Hematopoietic multipotent progenitor cell treated with erythropoietin and hydrocortisone succinate and interleukin-3 and kit ligand, for 17 days (in vitro differentiated cells): ENCODE measurements around the gene DNMBP.
"Not testable (repeated sequence)": the region's sequence is repeated elsewhere in the genome, so short reads cannot be mapped to it uniquely, and the experiment has no call there.

Experiments used
- DNase-seq: peaks from one replicate; pipeline ENCODE4 v3.0.0-alpha.2; 2015; ENCODE audit warnings: low spot score

The DNMBP gene

DNA sequence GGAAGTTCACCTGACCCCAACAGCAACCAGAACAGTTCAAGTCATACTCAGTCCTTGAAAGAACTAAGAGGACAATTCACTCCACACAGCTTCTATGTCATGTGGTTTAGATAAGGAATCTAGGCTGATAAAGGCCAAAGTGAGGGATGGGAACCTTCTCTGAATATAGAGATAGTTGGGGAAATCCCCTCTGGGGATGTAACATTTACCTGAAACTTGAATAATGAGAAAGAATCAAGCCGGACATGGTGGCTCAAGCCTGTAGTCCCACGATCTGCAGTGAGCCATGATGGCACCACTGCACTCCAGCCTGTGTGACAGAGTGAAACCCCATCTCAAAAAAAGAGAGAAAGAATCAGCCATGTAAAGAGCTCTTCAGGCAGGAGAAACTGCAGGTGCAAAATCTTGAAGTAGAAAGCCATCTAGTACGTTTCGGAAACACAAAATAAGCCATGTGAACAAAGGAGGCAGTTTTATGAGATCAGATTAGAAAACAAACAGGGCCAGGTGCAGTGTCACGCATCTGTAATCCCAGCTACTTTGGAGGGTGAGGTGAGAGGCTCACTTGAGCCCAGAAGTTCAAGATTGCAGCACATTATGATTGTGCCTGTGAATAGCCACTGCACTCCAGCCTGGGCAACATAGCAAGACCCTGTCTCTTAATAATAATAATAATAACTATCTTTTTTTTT is 4.5 kb upstream of the DNMBP start:
- DNase-seq: no peak

DNA sequence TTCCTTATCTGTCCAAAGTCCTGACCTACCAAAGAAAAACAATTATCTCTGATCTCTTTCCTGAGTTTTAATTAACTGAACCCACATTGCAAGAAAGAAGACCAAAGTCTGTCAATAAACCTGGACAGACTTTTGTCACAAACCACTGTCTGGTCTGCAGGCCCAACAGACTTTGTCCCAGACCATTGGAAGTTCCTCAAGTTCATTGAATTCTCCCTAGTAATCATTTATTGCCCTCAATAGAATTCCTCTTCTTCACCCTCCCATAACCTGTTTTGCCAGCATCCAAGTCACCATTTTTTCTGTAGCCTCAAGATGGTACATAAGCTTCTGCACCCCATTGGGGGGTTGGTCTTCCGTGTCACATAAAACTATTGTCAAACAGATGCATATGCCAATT is 3.9 kb upstream of the DNMBP start:
- no peak for DNase-seq

DNA sequence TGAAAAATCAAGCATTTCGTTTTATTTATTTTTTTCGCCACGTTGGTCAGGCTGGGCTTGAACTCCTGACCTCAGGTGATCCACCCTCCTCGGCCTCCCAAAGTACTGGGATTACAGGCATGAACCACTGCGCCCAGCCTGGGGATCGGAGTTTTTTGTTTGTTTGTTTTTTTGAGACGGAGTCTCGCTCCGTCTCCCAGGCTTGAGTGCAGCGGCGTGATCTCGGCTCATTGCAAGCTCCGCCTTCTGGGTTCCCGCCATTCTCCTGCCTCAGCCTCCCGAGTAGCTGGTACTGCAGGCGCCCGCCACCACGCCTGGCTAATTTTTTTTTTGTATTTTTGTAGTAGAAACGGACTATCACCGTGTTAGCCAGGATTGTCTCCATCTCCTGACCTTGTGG is 2.2 kb upstream of the DNMBP start:
- DNase-seq: not testable (repeated sequence)

DNA sequence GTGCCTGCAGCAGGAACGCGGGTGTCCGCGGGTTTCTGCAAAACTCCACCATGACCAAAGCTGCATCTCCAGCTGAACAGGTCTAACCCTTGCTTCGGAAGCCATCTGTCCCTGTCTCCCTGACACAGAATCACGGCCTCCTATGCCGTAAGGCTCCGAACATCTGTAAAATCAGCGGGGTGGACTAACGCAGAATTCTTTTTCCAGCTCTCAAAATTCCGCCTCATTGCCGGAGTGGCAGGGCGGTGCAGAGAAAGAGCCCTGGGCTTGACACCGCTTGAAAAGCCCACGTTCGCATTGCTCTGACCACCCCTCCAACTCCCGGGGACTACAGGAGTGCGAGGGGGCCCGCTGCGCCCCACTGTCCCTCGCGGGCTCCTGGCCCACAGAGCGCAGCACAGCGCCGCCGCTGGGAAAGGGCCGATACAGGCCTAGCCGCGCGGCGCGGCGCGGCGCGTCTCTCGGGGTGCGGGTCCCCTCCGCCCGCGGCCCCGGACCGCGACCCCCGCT is 409 bp downstream of the DNMBP start:
- DNase-seq: no peak

DNA sequence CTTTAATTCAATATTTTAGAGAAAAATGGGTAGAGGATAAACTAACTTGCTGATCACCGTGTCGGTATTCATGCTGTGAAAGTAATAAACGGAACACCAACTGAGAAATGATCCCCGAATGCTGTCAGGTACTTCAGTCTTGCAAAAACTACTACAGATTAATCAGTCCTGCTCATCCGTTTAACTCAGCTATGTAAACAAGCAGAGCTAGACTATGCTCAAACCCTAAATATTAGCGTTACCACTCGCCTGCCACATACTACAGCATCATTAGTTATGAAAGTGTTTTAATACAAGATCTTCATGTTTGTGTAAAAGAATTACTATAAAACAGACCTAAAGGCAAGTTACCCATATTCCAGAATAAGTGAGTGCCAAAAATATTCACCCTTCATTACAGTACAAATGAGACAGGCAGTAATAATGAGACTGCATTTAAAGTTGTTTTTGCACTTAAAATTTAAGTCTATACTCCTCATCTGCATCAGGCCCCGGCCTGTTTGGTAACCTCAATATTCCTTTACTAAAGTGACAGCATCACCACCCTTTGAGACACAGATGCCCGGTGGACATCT is 952 bp downstream of the DNMBP start:
- no peak for DNase-seq

DNA sequence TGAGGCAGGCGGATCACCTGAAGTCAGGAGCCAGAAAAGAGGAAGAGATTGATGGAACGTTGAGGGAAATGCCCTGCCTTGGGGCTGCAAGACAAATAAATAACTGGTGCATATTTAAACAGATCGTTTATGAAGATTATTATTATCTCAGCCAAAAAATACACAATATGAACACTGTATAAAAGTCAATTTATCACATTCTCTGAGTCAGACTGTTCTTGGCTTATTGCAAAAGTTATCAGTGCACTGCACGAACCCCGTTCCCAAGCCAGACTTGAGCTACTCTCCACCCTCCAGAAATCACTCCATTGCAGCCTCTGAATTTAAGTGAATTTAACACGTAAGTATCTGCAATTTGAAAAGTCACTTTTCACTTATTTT is 1.6 kb downstream of the DNMBP start:
- no peak for DNase-seq

DNA sequence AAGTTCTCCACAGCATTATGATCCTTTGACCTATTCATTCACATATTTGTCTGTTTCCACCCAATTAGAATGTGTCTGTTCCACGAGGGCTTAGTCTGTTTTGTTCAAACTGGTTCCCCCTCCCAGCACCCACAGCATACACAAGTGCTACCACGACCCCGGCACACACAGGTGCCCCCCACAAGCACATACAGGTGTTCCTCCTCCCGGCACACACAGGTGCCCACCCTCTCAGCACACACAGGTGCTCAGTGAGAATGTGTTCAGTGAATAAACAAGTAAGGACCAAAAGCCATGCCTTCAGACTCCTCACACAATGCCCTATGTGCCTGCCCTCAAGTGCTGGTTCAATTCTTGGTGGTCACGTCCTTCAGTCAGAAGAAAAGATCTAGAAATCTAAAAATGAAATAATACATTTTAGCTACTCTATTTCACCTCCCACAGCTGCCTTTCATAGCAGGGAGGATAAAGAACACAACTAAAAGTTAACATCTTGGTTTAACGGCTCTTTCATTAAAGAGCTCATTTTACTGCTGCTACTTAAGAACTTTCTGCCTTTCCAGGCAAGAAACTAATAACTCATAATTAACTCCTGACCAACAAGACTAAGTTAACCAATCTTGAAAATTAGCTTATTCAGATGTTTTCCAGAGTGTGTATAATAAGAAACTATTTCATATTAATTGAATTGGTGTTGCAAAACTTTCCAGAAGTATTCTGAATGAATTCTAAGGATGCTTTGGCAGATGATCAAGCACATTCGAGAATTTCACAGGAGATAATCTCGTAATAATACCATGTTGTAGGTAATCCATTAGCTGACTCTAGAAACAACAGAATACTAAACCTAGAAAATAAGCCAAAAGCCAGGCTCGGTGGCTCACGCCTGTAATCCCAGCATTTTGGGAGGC is 2.3 kb downstream of the DNMBP start:
- DNase-seq: no peak

DNA sequence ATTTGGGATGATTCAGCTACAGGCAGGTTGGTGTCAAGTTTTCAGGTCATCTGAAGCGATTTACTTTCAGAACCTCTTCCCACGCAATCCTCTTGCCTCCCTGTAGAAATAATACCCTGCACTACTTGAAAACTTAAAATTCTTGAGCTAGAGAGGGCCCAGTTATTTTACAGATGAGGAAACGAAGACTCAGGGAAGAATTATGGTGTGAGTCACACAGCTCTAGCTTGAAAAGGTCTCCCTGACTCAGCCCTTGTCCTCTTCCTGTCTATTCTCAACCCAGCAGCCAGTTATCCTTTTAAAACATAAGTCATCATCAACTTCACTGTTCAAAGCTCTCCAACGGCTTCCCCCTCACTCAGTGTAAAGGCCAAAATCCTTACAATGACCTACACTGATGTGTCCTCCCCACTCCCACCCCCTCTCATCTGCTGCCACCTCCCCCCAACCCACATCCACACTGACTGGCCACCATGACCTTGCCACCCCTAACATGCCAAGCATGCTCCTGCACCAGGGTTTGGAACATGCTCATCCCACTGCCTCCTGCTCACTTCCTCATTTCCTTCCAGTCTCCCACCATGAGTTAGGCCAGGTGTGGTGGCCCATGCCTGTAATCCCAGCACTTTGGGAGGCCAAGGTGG is 3.4 kb downstream of the DNMBP start:
- DNase-seq: no peak

DNA sequence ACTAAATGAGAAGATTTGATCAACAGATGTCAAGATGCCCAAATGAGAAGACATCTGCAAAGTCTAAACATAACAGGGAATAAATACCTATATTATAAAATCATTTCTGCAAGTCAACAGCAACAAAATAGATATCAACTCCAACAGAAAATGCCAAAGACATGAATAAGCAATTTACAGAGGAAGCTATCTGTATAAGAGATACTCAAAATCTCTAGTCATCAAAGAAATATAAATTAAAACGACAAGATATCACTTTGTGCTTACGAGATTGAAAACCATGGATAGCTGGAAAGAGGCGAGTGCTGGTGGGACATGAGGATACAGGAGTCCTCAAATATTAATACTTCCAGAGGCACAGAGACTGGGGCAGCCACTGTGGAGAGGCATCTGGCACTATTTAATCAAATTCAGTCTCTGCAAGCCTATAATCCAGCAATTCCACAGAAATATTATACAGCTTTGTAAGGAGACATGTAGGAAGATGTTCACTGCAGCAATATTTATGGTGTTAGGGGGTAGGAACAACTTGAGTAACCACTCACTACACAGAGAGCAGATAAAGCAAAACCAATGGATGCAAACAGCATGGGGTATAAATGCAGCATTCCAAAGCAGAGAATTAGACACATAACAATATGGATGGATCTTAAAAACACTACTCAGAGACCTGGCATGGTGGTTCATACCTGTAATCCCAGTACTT is 4.8 kb downstream of the DNMBP start:
- DNase-seq: no peak

DNA sequence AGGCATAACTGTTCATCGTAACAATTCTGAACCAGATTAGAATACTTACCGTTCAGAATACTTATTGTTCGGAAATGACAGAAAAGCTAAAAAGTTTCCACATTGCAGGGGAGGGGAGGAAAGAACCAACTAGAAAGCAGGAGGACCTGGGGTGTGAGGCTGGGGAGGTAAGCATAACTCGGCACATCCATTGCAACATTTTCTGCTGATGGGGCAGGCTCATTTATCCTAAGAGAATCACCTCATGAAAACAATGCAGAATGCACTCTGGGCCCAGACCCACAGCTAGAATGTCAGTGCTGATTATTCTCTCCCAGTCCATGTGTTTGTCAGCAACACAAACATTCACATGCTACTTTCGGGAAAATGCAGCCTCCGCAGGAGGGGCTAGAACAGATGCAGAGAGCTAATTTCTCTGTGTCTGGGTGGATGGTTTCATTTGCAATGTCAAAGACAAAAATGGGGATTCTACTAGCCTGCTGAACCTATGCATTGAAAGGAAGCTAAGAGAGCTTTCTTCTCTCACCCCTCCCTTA is 9.6 kb downstream of the DNMBP start:
- no peak for DNase-seq

DNA sequence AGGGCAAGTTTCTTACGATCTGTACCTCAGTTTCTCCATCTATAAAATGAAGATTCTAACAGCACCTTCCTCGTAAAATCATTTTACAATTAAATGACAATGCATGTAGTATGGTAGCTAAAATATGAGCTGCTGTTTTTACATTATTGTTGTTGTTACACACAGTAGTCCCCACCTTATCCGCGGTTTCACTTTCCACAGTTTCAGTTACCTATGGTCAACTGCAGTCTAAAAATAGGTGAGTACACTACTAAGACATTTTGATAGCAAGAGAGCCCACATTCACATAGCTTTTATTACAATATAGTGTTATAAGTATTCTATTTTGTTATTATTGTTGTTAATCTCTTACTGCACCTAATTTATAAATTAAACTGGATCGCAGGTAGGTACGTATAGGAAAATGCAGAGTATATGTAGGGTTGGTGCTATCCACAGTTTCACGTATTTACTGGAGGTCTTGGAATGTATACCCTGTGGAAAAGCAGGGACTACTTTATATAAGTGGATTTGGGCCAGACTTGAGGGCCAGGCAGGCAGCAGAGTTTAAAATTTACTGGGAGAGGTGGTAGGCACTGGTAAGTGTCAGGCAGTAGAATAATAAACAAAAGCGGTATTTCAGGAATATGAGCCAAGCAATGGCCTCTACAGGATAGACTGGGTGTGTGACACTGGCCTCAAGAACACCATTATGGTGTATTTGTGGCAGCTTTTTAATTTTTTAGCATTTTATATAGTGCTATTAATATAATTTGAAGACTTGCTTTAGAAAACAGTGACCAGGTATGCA is 10.2 kb downstream of the DNMBP start:
- no peak for DNase-seq

DNA sequence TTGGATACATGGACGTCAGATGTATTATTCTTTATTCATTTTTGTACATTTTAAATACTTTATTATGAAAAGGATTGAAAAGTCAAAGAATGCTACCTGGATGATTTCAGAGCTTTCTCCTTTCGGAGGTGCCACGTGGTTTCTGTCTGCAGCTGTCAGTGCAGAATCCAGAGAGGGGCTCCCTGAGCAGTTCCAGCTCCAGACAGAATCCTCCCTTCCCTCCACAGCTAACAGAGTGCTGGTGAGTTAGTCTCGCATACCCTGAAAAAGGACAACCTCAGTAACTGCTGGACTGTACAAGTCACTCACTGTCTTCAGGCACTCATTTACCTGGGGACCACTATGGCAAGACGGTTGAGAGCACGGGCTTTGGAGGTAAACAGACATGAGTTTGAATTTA is 10.9 kb downstream of the DNMBP start:
- no peak for DNase-seq

DNA sequence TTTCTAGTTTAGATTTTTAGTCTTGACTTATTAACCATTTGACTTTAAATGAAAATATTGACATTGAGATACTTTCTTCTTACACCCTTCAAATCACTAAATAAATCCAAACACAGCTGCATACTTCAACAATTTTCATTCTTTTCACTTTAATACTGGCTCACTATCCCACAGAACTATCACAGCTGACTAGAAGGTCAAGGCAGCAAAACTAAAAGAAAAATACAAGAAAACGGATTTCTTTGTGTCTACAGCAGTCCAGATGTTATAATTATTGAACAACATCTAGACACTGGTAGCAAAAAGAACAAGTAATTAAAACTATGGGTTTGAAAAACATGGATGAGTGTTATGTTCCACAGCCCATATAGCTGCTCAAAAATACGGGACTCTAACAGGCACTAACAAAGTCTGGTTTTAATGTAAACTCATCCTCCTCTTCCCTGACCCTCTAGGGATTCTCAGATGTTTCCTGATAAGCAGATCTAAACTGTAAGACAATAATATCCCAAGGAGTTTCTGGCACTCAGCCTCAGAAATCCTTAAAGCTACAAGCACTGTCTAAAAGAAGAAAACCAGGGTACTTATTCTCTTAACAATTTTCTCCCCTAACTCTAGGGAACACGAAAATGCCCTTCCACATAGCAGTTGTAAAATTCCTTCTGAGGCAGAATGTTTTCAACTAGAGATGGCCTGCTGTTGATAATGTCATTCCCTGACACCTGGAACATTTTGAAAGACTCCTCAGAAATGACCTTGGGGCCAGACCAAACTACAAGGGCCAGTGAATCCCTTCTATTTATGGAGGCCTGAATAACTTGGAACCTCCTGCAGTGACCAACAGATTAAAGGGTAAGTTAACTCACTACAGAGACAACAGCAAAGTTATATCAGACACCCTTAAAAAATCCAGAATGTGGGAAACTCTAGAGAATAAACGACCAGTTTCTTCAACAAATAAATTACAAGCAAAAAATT is 12.8 kb downstream of the DNMBP start:
- DNase-seq: no peak

DNA sequence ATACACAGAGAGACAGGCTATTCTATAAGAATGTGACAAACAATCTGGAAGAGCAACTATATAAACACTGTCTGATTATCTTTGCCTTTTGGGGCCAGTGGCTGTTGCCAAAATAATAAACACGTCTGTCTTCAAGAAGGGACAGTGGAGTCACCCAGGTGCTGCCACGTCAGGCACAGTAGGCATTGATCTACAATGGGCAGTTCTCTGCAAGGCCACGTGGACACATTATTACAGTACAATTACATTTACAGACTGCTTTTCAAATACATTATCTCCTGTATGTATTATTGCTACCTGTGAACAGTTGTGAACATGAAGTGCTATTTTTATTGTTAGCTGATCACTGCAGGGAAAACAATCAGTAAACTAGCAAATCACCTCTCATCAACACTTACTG is 14.0 kb downstream of the DNMBP start:
- no peak for DNase-seq

DNA sequence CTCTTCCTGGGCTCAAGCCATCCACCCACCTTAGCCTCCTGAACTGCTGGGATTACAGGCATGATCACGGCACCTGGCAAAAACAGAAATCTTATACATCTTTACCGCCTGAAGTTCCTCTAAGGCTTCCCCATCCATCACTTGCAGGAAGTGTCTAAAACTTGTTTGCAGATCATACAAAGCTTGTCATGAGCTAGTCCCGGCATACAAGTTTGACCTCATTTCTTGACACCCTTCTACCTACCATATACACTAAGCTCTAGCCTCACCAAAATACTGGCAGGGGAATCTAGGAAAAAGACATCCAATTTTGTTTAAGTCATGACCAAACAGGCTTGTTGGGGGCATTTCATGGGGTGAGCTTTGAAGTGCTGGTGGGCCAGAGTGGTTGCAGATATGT is 14.5 kb downstream of the DNMBP start:
- no peak for DNase-seq

DNA sequence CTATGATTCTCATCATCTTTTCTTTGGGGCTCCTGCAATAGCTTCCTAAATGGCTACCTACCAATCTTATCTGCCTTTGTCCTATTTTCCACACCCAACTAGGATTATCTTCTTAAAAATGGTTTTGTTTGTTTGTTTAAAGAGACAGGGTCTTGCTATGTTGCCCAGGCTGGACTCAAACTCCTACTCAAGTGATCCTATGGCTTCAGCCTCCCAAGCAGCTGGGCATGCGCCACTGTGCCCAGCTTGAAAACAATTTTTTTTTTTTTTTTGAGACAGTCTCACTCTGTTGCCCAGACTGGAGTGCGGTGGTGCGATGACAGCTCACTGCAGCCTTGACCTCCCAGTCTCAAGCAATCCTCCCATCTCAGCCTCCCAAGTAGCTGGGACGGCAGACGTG is 14.9 kb downstream of the DNMBP start:
- DNase-seq: no peak

DNA sequence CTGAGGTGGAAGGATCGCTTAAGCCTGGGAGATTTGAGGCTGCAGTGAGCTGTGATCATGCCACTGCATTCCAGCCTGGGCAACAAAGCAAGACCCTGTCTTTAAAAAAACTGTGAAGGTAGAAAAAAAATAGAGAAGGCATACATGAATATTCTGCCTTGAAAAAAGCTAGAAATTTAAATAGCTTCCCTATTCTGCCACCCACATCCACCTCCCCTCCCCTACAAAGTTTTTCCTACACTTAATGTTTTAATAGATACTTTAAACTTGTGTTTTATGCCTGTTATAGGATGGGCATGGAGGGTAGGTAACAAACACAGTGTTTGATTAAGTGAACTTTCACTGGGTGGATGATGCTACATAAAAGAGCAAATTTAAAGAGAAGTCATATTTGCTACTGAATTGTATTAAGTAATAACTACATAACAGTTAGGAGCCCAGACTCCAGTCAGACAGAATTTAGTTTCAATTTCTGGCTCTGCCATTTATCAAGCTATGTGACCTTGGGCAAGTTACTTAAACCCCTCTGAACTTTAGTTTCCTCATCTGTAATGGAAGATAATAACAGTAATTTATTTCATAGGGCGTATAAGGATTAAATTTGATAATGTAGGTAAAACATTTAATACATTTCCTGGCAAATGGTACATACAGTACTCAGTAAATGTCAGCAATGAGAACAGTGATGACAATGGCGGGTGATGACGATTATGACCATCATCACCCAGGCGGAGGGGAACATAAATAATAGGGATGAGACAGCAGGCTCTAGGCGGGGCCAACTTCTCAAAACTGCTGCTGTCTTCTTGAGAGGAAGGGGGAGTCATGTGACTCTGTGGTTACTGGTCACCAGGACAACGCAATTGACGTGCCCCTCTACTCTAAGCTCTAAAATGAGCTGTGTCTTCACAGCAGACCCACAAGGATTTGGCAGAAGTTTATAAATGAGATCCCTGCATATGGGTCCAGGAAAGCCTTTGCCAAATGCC is 15.8 kb downstream of the DNMBP start:
- no peak for DNase-seq

DNA sequence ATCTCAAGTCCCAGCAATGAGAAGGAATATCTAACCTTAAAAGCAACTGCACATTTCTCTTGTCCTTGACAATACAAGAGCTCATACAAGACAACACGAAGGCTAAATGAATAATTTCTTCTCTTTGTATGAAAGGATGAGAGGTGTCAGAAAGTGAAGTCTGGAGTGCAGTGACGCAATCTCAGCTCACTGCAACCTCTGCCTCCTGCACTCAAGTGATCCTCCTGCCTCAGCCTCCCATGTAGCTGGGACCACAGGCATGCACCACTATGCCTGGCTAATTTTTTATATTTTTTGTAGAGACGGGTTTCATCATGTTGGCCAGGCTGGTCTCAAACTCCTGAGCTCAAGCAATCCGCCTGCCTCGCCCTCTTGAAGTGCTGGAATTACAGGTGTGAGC is 24.1 kb downstream of the DNMBP start:
- DNase-seq: not testable (repeated sequence)
